H9 (cell line): ENCODE results near the gene SYDE2. TPM values are rescaled to one million over a fixed set of nuclear protein-coding genes. Genes with fewer than 3 reads are reported as not detected.

Experiments used
- DNase-seq: peaks from one replicate; pipeline ENCODE4 v3.0.0-alpha.2; 2017
- H2AFZ ChIP-seq: one replicate; pipeline ENCODE4 v1.6.1; 2013; ENCODE audit warnings: mild to moderate bottlenecking, low read length, control low read depth, moderate library complexity
- H2AK5ac ChIP-seq: 2 replicates; pipeline ENCODE4 v1.6.1; 2013; ENCODE audit warnings: low read length, control low read depth, mixed read lengths; ENCODE audit not compliant: insufficient read length
- H2BK120ac ChIP-seq: one replicate; pipeline ENCODE4 v1.6.1; 2013; ENCODE audit warnings: low read depth, mild to moderate bottlenecking, low read length, control low read depth, inconsistent platforms; ENCODE audit not compliant: poor library complexity, severe bottlenecking
- H2BK12ac ChIP-seq: 2 replicates; pipeline ENCODE4 v1.6.1; 2013; ENCODE audit warnings: low read length, control low read depth, mixed read lengths, low read depth; ENCODE audit not compliant: insufficient read length
- H2BK15ac ChIP-seq: 2 replicates; pipeline ENCODE4 v1.6.1; 2013; ENCODE audit warnings: low read depth, low read length, control low read depth
- H2BK20ac ChIP-seq: one replicate; pipeline ENCODE4 v1.6.1; 2013; ENCODE audit warnings: low read depth, mild to moderate bottlenecking, low read length, control low read depth, inconsistent platforms; ENCODE audit not compliant: poor library complexity, severe bottlenecking
- H2BK5ac ChIP-seq: 2 replicates; pipeline ENCODE4 v1.6.1; 2013; ENCODE audit warnings: low read length, control low read depth, mixed read lengths; ENCODE audit not compliant: insufficient read length
- H3K14ac ChIP-seq: 2 replicates; pipeline ENCODE4 v1.6.1; 2013; ENCODE audit warnings: low read length, control low read depth; ENCODE audit not compliant: insufficient read depth
- H3K18ac ChIP-seq: 2 replicates; pipeline ENCODE4 v1.6.1; 2013; ENCODE audit warnings: low read depth, mild to moderate bottlenecking, mixed read lengths, low read length, control low read depth; ENCODE audit not compliant: insufficient read length
- H3K23ac ChIP-seq: 2 replicates; pipeline ENCODE4 v1.6.1; 2013; ENCODE audit warnings: low read length, control low read depth, mixed read lengths, low read depth; ENCODE audit not compliant: insufficient read length
- H3K23me2 ChIP-seq: 2 replicates; pipeline ENCODE4 v1.6.1; 2013; ENCODE audit warnings: low read depth, mild to moderate bottlenecking, mixed read lengths, low read length, control low read depth; ENCODE audit not compliant: insufficient read length, poor library complexity, severe bottlenecking
- H3K27ac ChIP-seq: 2 replicates; pipeline ENCODE4 v1.5.1; 2013; ENCODE audit warnings: low read length, control low read depth, mixed read lengths, low read depth; ENCODE audit not compliant: insufficient read length
- H3K27me3 ChIP-seq: 2 replicates; pipeline ENCODE4 v1.6.1; 2013; ENCODE audit warnings: low read length, control low read depth, inconsistent platforms; ENCODE audit not compliant: insufficient read depth
- H3K4ac ChIP-seq: 2 replicates; pipeline ENCODE4 v1.6.1; 2013; ENCODE audit warnings: low read depth, mild to moderate bottlenecking, control low read depth, inconsistent platforms, low read length, moderate library complexity
- H3K4me1 ChIP-seq: 2 replicates; pipeline ENCODE4 v1.6.1; 2013; ENCODE audit warnings: low read length, control low read depth, inconsistent platforms; ENCODE audit not compliant: insufficient read depth
- H3K4me2 ChIP-seq: 2 replicates; pipeline ENCODE4 v1.6.1; 2013; ENCODE audit warnings: low read length, control low read depth, mixed read lengths; ENCODE audit not compliant: insufficient read length, insufficient read depth
- H3K56ac ChIP-seq: 2 replicates; pipeline ENCODE4 v1.6.1; 2013; ENCODE audit warnings: low read depth, mild to moderate bottlenecking, mixed read lengths, low read length, control low read depth; ENCODE audit not compliant: insufficient read length
- H3K79me1 ChIP-seq: 2 replicates; pipeline ENCODE4 v1.6.1; 2013; ENCODE audit warnings: low read depth, mild to moderate bottlenecking, moderate library complexity, low read length, control low read depth, inconsistent platforms; ENCODE audit not compliant: insufficient read depth, poor library complexity, severe bottlenecking
- H3K79me2 ChIP-seq: 2 replicates; pipeline ENCODE4 v1.6.1; 2013; ENCODE audit warnings: low read length, control low read depth, inconsistent platforms; ENCODE audit not compliant: insufficient read depth
- H3K9ac ChIP-seq: 2 replicates; pipeline ENCODE4 v1.6.1; 2013; ENCODE audit warnings: low read length, control low read depth, mixed read lengths; ENCODE audit not compliant: insufficient read length; ENCODE audit errors: extremely low read depth
- H3K9me3 ChIP-seq: one replicate; pipeline ENCODE4 v1.6.1; 2013; ENCODE audit warnings: low read depth, low read length, inconsistent platforms; ENCODE audit not compliant: control insufficient read depth
- H3T11ph ChIP-seq: one replicate; pipeline ENCODE4 v1.6.1; 2013; ENCODE audit warnings: mild to moderate bottlenecking, low read length, control low read depth, inconsistent platforms
- H4K20me1 ChIP-seq: one replicate; pipeline ENCODE4 v1.6.1; 2013; ENCODE audit not compliant: control insufficient read depth, insufficient read length, insufficient read depth
- H4K5ac ChIP-seq: 2 replicates; pipeline ENCODE4 v1.6.1; 2013; ENCODE audit warnings: low read depth, mild to moderate bottlenecking, mixed read lengths, low read length, control low read depth; ENCODE audit not compliant: insufficient read length
- H4K8ac ChIP-seq: replicated peaks from 2 replicates; pipeline ENCODE4 v1.6.1; 2013; ENCODE audit warnings: low read length, control low read depth, mixed read lengths, low read depth; ENCODE audit not compliant: insufficient read length
- H4K91ac ChIP-seq: 2 replicates; pipeline ENCODE4 v1.6.1; 2013; ENCODE audit warnings: low read depth, mild to moderate bottlenecking, moderate library complexity, mixed read lengths, low read length, control low read depth; ENCODE audit not compliant: insufficient read length
- H3K27ac Mint-ChIP-seq, 3 experiments: 2 replicates in 2 of 3; 3 replicates in 1 of 3; pipeline ENCODE4 v1.8.0; 2020 to 2021; ENCODE audit warnings: mixed read lengths in 3 of 3, mild to moderate bottlenecking in 1 of 3, moderate library complexity in 1 of 3
- H3K27me3 Mint-ChIP-seq: 2 replicates; pipeline ENCODE4 v1.8.0; 2021; ENCODE audit warnings: low read depth, mild to moderate bottlenecking, moderate library complexity, mixed read lengths
- H3K36me3 Mint-ChIP-seq, 3 experiments: 2 replicates in 2 of 3; 3 replicates in 1 of 3; pipeline ENCODE4 v1.8.0; 2020 to 2021; ENCODE audit warnings: low read depth in 3 of 3, mixed read lengths in 3 of 3; ENCODE audit not compliant: insufficient read depth in 1 of 3
- H3K4me1 Mint-ChIP-seq, 2 experiments: 2 replicates each; pipeline ENCODE4 v1.8.0; 2020; ENCODE audit warnings: mixed read lengths in 2 of 2
- H3K4me3 Mint-ChIP-seq, 2 experiments: 2 replicates in 1 of 2; 3 replicates in 1 of 2; pipeline ENCODE4 v1.8.0; 2020 to 2021; ENCODE audit warnings: mild to moderate bottlenecking in 2 of 2, mixed read lengths in 2 of 2, moderate library complexity in 1 of 2
- H3K9me3 Mint-ChIP-seq, 2 experiments: 2 replicates in 1 of 2; 3 replicates in 1 of 2; pipeline ENCODE4 v1.8.0; 2020; ENCODE audit warnings: mild to moderate bottlenecking in 2 of 2, mixed read lengths in 2 of 2, moderate library complexity in 1 of 2
- microRNA-seq: library from miRNA; unstranded; fragments of <30 nt; microRNA quantifications from one replicate; pipeline ENCODE4, GENCODE V29; 2020; ENCODE audit warnings: borderline microRNAs expressed
- total RNA-seq: library from RNA; stranded (reverse); gene quantifications from 2 replicates; pipeline ENCODE4 v1.2.1, GENCODE V29; 2021
- TF ChIP-seq, protein P1 (sequence below): fragments of 200-600 bp; sonication (generic); conservative IDR thresholded peaks from 3 replicates; pipeline ENCODE4 v1.8.0; 2021; ENCODE audit warnings: antibody characterized with exemption, mild to moderate bottlenecking

SYDE2 gene
- total RNA-seq, 1 experiment from 2014 or later = 12.4 TPM

DNA sequence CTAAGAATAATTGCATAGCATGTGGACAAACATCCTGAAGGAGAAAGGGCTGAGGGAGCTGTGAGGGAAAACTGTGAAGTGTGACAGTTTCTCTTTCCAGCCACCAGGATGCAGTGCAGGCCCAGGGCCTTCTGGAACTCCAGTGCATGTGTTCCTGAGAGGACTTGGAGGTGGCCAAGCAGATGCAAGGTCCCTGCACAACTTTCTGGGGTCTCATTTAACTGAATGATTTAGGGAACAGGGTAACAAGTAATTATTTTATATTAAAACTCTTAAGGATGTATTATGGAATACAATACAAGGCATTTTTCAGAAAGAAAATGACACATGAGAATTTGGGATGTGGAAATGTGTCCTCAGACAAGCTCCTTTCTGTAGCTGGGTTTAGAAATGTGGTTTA, 91.3 kb downstream of the SYDE2 start:
- peak; percentile 69 for DNase-seq
- Mint-ChIP-seq H3K4me1 (no peaks in the 10 kb centered on the region), H3K9me3 (no peaks in the 10 kb centered on the region), H3K36me3 (no peaks in the 10 kb centered on the region), H3K4me3 (no peak overlapping the region), H3K27ac (no peak overlapping the region; a peak in 1 of 7 replicates), H3K27me3 (peaks cover 4% of the 10 kb centered on the region)
- TF ChIP-seq, protein P1, sequence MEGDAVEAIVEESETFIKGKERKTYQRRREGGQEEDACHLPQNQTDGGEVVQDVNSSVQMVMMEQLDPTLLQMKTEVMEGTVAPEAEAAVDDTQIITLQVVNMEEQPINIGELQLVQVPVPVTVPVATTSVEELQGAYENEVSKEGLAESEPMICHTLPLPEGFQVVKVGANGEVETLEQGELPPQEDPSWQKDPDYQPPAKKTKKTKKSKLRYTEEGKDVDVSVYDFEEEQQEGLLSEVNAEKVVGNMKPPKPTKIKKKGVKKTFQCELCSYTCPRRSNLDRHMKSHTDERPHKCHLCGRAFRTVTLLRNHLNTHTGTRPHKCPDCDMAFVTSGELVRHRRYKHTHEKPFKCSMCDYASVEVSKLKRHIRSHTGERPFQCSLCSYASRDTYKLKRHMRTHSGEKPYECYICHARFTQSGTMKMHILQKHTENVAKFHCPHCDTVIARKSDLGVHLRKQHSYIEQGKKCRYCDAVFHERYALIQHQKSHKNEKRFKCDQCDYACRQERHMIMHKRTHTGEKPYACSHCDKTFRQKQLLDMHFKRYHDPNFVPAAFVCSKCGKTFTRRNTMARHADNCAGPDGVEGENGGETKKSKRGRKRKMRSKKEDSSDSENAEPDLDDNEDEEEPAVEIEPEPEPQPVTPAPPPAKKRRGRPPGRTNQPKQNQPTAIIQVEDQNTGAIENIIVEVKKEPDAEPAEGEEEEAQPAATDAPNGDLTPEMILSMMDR = peak; percentile 90
- no peak overlapping the region for H2BK5ac ChIP-seq
- H3T11ph ChIP-seq = no peak overlapping the region
- no peak overlapping the region for H3K23ac ChIP-seq
- no peak overlapping the region for H3K4me2 ChIP-seq
- H2AK5ac ChIP-seq = no peak overlapping the region
- H3K27ac ChIP-seq = no peak overlapping the region
- no peak overlapping the region for H4K5ac ChIP-seq
- no peak overlapping the region for H2BK120ac ChIP-seq
- no peak overlapping the region for H3K14ac ChIP-seq
- H4K8ac ChIP-seq = no peak overlapping the region
- H3K18ac ChIP-seq = no peak overlapping the region
- H3K4me1 ChIP-seq = no peaks in the 10 kb centered on the region
- H2BK15ac ChIP-seq = no peak overlapping the region
- no peak overlapping the region for H4K91ac ChIP-seq
- H3K56ac ChIP-seq = no peak overlapping the region
- H2AFZ ChIP-seq = no peak overlapping the region
- H3K27me3 ChIP-seq = no peaks in the 10 kb centered on the region
- no peak overlapping the region for H2BK12ac ChIP-seq
- no peak overlapping the region for H2BK20ac ChIP-seq
- no peaks in the 10 kb centered on the region for H3K79me2 ChIP-seq
- H3K79me1 ChIP-seq = no peaks in the 10 kb centered on the region
- no peaks in the 10 kb centered on the region for H3K9me3 ChIP-seq
- no peak overlapping the region for H3K9ac ChIP-seq
- no peaks in the 10 kb centered on the region for H4K20me1 ChIP-seq
- no peak overlapping the region for H3K4ac ChIP-seq
- H3K23me2 ChIP-seq = no peaks in the 10 kb centered on the region

Small RNA genes lying within 50 kb of the gene (microRNA-seq; reads per million reads assigned to microRNA genes)
- gene MIR4423 = not detected

Other genes starting within 250 kb of the SYDE2 start
- gene MCOLN2, start 203.9 kb downstream of the SYDE2 start, total RNA-seq = 0.70 and 1.3 TPM in 2 replicates
- gene MCOLN3, start 152.5 kb downstream of the SYDE2 start, total RNA-seq = 10.6 and 10.8 TPM in 2 replicates
- 45.1 and 48.2 TPM in 2 replicates for gene C1orf52, start 58.6 kb upstream of the SYDE2 start, total RNA-seq
- 26.1 and 29.4 TPM in 2 replicates for gene BCL10, start 75.6 kb upstream of the SYDE2 start, total RNA-seq